Measurements from ENCODE around the gene ETS1.

Gene ETS1

DNA sequence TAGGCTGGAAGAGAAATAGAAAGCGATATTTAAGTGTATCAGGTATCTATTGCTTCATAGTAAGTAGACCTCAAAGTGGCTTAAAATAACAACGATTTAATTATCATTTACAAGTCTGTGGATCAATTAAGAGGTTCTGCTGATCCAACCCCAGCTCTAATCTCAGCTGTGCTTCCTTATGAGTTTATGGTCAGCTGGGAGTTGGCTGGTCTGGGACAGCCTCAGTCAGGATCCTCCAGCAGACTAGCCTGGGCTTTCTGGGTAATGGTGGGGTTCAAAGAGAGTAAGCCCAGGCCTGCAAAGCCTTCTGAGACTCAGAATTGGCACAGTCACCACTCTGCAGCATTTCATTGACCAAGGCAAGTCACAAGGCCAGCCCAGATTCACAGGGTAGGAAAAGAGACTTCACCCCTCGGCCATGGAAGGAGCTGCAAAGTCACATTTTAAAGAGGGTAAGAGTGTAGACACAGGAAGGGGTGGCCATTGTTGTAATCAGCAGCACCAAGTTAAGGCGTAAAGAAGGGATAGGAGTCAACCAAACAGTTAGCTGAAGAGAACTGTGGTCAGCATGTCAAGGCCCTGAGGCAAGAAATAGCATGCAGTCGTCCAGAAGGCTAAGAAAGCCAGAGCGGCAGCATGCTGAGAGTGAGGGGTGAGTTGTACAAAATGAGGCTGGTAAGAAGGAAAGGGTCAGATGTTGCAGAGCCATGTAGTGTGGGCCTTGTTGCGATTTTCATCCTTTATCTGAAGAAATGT lies 168.2 kb downstream of the ETS1 start:
- no peak for FAIRE-seq

DNA sequence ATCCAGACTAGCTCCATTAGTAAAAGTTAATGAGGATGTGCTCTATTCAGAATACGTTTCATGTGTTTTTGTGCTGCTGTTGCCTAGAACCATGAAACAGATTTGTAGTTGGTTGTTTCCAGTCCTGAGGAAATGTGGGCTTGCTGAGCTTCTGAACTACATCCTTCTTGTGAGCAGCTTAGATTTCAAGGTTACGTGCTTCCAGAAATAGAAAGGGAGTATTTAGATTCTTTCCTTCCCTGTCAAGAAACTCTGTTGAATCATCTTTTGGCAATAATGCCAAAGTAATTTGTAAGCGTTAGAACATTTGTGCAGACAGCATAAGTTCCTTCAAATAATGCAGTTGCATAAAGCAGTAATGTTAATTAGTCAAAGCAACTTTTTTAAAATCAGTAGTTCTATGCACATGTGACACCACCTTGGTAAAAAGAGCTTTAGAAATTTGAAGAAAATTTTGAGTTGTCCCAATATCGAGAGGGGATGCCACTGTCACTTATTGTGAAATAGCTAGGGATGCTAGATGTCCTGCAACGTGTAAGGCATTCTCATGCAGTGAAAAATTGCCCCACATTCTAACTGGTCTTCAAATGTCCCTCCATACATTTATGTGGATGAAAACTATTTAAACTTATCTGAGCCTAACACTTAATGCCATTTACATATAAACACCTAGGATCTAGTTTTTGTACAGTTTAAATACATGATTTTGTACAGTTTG lies 169.6 kb downstream of the ETS1 start:
- no peak for FAIRE-seq

DNA sequence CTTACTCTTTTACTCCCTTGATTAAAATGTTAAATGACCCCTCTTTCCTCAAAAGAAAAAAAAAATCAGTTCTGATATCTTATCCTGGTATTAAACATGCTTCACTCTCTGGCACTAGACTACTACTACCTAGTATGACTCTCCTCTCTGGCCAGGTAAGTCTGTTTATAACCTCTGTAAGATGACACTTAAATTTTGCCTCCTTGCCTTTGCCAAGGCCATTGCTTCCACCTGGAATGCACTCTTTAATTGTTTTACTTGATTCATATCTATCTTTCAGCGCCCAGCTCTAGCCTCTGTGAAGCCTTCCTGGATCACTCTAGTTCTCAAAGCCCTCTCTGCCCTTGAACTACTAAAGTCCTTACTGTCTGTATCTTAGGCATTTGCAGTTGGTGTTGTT lies 170.4 kb downstream of the ETS1 start:
- no peak for FAIRE-seq

DNA sequence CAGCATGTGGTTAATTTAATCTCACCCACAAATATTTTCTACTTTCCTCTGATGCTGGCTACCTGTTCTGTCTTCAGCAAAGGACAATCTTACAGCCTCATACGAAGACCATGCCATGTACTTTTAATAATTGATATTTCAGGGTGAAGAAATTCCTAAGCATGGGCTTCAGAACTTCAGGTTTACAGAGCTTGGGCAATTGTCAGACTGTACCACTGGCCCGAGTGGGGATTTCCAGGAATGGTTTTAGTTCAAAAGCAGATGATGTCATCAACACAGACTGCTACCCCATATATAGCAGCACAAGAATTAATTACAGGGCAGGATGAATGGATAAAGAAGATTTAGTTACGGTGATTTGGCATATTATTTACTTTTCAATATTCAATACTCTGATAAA lies 171.8 kb downstream of the ETS1 start:
- FAIRE-seq = no peak

DNA sequence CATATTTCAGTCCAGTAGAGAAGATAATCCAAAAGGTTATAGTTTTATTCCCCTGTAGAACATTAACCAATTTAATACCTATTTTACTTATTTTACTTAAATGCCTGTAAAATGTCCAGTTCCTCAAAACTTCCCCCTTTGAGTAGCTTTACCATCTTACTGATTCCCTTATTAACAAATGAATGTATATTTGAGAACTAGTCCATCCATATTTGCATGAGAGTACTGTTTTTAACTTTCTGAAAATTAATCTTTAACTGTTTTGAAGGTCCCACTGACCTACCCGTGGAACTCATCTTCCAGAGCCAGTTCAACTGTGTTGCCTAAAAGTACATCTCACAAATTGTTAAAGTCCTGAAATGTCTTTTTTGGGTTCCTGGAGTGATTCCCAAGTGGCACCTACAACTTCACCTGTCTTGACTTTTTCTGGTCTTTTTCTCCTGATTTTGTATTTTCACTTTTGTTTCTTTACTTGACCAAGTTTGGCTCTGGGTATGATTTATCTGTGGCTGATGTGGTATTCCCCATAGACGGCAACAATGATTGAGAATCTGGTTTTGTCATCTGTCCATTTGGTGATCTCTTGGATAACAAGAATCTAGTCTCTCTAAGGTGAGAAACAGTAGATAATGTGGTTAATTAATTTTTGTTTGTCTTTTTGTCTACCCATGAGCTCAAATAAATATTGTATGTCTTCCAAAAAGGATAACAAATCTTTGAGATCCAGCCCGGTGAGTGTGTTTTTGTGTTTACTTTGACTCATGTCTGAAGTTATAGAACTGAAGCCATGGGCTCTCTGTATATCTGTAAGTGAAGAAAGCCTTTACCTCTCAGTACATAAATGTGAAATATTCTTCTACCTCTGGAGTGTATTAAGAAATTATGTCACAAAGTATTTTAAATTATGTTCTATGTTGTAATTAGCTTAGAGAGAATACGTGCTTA lies 174.2 kb downstream of the ETS1 start:
- no peak for FAIRE-seq

DNA sequence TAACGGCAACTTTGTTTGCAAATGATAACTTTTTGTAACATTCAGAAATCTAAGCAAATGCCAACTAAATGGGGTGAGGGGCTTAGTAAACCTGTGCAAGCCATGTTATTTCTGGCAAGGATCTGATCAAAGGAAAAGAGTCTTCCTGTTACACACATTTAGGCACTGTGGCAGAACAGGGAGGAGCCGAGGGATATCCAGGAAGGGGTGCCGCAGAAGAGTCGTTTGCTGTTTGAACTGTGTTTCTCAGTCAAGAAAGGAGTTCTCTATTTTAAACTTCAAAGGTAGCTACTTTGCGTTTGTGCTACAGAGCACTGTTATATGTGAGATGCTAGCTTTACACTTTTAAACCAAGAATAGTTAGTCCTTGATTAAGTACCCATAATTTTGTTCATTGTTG lies 175.5 kb downstream of the ETS1 start:
- no peak for FAIRE-seq

DNA sequence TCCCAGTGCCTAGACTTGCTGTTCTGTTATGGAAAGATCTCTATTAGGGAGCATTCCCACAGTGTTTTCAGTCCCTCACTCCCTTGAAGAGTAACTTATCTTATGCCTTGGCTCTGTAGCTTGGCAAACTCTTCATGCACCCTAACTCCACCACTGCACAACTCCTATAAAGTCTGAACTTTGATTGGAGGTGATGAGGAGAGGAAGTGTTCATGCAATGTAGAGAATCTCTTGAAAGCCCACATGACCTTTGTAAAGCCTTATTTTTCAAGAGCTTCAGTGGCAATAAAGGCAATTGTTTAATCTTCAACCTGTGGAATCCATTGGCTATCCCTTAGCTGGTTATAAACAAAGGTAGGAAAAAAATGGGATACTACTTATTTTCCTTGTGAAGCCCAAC lies 176.2 kb downstream of the ETS1 start:
- no peak for FAIRE-seq

DNA sequence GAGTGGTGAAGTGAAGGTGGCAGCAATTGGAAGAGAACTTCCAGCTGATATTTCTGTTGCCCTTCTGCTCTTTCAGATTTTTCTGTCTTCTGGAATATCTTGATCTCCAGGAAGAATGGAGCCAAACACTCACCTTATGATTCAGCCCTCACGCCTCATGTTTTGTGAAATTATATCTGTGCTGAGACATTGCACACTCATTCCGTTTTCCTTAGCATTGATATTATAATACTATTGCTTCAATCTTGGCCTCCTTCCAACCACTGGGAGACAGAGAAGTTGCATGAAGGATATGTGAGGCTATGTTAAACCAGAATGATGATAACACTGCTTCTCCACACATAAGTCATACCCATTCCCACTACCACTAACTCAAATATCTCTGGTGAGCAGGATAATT lies 177.9 kb downstream of the ETS1 start:
- no peak for FAIRE-seq

All from A204.1 (cell line).